ENCODE results near the gene LTBP2.

LTBP2 gene

GRCh38 chr14:74526854-74527585 lies 85.0 kb downstream of the LTBP2 start:
- DNase-seq (ENCODE audit: low spot score), result no peak

DNA sequence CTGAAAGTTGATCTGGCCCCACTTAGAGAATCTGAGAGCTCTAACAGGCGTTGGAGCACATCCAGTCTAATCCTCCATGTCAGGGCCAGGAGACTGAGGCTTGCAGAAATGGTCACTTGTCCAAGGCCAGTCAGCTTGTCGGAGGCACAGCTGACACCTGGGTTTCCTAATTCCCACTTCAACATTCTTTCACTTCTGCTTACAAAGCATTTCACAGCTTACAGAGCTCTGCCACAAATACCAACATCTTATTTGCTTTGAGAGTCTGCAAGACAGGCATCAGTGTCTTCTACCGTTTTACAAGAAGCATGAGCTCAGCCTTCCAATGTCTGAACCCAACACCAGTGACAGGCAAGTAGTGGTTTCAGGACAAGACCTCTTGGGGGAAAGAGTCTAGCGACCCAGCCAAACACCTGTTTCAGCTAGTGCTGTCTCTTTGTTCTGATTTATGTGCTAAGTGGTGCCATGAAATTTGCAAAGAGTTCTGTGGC lies 86.6 kb downstream of the LTBP2 start:
- no peak for DNase-seq (ENCODE audit: low spot score)

- DNase-seq (ENCODE audit: low spot score), result no peak
Observed at GRCh38 chr14:74524812-74525135, 87.3 kb downstream of the LTBP2 start.

DNA sequence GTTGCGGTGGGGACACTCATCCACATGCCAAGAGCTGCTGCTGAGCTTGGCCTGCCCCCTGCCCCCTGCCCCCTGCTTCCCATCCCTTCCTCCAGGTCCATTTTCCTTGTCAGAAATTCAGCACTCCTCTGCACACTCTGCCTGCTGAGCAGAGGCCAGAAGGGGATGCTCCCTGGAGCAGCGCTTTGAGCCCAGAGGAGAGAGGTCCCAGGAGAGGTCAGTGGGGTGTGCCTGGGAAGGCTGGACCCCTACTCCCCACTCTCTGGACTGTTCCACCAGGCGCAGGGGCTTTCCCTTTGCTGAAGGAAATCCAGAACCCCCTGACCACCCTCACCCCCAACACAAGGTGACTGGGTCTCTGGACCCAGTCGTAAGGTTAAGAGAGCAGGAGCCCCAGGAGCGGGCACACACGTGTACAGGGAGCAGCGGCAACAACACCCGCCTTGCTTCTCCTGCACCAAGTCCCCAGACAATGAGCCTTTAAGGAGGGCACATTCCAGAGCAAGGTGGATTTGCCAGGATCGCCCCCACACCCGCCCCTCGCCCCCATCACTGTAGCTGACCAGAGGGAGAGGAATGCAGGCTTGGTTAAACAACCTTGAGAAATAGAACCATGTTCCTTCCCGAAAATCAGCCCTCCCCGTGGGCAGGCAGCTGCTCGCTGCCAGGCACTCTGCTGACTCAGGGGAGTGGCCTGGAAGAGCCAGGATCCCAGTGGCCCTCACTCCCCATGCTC lies 87.8 kb downstream of the LTBP2 start:
- DNase-seq (ENCODE audit: low spot score), result no peak

DNA sequence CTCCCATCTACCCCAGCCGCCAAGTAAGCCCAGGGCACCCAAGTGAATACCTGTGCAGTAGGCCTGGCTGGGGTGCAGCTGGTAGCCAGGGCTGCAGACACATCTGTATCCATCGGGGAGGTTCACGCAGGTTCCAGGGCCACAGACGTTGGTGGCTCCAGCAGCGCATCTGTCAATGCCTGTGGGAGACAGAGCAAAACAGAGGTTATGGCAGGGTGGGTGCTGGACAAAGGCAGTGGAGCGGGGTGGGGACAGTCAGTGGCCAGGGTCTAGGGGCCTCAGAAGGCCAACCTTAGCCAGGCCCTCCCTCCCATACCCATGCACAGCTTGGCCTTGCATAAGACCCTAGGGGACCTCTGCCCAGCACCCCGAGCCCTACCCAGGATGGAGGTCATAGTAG lies 89.3 kb downstream of the LTBP2 start:
- no peak for DNase-seq (ENCODE audit: low spot score)

DNA sequence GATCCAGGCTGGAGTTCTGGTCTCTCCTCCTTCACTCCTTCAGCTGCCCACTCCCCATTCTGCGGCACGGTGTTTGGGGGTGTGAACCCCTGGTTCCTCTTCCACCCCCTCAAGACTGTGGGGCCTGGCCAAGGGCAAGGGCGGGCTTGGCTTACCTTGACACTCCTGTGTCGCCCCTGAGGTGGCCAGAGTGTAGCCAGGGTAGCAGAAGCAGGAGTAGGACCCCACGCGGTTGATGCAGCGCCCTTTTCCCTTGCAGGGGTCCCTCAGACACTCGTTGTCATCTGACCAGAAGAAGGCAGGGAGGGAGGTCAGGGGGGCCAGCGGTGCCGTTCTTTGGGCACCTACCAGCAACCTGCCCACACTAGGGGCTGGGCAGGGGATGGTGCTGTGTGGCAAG lies 90.3 kb downstream of the LTBP2 start:
- DNase-seq (ENCODE audit: low spot score), result no peak

- no peak for DNase-seq (ENCODE audit: low spot score)
Observed at GRCh38 chr14:74519316-74520074, 92.5 kb downstream of the LTBP2 start.

DNA sequence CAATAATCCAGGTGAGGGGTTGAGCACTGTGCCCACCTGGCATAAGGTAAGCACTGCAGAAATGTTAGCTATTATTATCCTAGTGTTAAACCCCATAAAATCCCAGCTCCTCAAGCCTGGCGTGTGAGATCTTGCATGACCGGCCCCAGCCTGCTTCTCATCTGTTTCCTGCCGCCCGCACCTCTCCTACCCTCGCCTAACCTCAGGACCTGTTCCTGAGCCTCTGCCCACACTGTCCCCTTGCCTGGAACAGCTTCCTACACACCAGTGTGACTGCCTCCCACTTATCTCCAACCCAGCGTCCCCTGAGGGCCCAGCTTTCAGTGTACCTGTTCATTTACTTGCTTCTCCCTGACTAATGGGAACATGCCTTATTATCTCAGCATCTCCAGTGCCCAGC lies 93.8 kb downstream of the LTBP2 start:
- DNase-seq (ENCODE audit: low spot score), result no peak

- DNase-seq (ENCODE audit: low spot score), result no peak
Observed at GRCh38 chr14:74517731-74518130, 94.3 kb downstream of the LTBP2 start.

DNA sequence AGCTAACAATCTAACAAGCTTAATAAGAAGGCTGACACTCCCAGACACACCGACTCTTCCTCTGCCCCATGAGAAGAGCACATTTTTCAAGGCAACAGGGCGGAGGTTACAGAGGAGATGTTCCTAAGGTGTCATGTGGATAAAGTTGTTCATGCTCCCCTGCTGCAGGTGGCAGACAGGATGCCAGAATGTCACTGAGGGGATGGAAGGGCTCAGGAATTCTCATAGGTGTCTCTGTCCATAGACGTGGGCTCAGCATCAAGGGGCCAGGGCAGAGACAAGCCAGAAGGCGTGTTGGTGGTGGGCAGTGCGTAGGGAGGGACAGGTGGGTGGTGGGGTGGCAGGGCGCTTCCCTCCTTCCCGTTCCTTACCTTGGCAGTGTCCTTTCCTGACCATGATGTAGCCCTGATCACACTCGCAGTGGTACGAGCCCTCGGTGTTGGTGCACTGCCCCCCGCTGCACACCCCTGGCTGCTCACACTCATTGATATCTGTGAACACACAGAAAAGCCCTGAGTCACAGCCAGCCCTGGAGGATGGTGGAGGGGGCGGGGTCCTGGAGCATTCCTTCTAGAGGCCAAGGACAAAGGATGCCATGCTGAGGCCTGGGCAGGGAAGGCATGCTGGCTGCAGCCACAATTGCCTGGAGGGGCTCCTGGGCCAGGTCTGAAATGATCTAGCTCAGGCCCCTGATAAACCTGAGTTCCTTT lies 95.4 kb downstream of the LTBP2 start:
- no peak for DNase-seq (ENCODE audit: low spot score)

- DNase-seq (ENCODE audit: low spot score), result no peak
Observed at GRCh38 chr14:74515891-74516412, 96.1 kb downstream of the LTBP2 start.

DNA sequence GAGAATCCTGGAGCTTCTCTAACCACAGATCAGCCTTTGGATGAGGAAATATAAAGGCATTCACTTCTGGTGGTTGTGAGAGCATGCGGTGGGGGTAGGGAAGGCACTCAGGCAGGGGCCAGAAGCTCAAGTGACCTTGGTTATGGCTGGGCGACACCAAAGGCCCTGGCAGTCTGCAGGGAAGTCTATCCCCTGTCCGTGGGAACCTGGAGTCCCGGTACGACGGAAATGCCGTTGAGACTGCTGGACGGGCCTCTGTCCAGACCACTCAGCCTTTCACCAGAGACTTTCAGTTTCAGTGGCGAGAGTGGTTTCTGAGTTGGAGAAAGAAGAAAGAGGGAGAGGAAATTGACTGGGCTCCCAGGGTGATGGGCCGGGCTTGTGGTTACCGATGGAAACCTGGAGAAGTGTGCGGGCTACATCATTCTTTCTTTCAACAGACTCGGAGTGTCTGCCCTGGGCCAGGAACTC lies 97.5 kb downstream of the LTBP2 start:
- no peak for DNase-seq (ENCODE audit: low spot score)

- DNase-seq (ENCODE audit: low spot score), result no peak
Observed at GRCh38 chr14:74511966-74512830, 99.8 kb downstream of the LTBP2 start.

- no peak for DNase-seq (ENCODE audit: low spot score)
Observed at GRCh38 chr14:74510959-74511409, 101.1 kb downstream of the LTBP2 start.

- no peak for DNase-seq (ENCODE audit: low spot score)
Observed at GRCh38 chr14:74510223-74510931, 101.7 kb downstream of the LTBP2 start.

DNA sequence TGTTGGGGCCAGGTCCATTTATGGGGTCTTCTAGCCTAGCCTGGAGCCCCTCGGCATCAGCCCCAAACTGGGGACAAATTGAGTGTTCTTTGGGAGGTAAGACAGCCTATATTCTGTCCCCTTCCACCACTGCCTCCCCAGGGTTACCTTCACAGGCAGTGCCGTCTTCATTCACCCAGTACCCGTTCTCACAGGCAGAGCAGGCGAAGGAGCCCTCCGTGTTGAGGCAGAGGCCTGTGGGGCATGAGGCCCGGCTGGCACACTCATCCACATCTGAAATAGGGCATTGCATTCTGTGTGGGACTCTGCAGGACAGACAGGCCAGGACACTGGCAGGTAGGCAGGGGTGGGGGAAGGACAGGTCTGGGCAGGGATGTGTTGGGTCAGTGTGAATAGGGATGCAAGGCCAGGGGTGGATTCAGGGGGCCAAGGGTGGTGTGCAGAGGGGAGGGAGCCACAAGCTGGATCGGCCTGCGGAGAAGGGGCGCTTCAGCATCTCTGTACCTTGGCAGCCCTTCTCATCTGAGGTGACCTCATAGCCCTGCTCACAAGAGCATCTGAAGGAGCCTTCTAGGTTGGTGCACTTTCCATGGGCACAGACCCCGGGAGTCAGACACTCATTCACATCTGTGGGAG lies 102.3 kb downstream of the LTBP2 start:
- DNase-seq (ENCODE audit: low spot score), result no peak

DNA sequence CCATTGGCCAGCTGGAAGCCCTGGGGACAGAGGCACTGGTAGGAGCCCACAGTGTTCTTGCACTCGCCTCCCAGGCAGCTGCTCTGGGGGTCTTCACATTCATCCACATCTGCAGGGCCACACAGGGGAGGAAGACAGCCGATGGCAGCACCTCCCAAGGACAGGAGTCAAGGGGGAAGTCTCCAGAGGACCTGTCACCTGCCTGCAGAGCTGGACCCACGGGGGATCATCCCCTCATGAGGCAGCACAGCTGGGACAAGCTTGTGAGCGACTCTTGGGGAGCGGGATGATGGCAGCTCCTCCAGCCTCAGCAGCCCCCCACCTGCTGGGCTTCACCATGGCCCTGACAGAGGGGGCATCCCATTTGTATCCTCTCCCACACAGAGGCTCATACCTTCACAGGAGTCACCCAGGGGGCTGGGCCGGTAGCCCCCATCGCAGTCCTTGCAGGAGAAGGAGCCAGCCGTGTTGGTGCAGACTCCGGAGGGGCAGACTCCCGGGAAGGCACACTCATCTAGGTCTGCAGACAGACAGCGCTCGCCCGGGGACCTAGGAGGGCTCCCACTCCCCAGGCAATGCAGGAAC lies 103.1 kb downstream of the LTBP2 start:
- DNase-seq (ENCODE audit: low spot score), result no peak

DNA sequence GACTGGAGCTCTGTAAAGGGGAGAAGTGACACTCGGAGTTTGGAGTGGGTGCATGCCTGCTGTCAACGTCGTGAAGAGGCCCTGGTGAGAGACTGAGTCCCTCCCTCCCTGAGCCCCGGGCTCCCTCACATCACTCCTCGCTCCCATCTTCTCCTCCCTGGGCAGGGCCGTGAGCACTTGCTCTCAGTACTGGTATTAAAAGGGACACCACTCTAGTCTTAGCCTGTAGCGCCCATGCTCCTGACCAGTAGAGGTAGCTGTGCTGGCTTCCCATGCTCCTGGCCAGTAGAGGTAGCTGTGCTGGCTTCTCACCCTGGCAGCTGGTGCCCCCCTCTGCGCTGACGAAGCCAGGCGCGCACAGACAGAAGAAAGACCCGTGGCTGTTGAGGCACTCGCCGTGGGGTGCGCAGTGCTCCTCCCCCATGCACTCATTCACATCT lies 103.7 kb downstream of the LTBP2 start:
- peak; percentile 60 for DNase-seq (ENCODE audit: low spot score)

DNA sequence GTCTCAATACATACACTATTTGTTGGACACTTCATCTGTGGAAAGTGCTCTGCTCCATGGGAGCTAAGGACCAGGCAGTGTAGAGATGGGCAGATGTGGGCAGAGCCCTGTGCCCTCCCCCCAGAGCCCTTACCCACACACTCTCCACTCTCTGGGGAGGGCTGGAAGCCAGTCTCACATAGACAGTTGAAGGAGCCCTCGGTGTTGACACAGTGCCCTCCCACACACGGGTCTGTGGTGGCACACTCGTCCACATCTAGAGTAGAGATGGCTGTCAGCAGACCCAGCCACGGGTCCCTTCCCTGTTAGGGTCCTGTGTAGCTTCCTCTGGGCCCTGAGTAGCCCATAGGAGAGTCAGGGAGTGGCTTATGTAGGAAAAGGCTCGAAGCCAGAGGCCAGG lies 104.2 kb downstream of the LTBP2 start:
- peak; percentile 6 for DNase-seq (ENCODE audit: low spot score)

Data from D341Med (cell line).